HepG2 (cell line): ENCODE measurements around the gene RBL1. TPM values are rescaled to one million over a fixed set of nuclear protein-coding genes. Genes with fewer than 3 reads are reported as not detected.

Source experiments
- ARNT2 ChIP-seq: sonication (generic); formaldehyde crosslinking; IDR thresholded peaks from 2 replicates; pipeline ENCODE4 v1.8.0; 2022; ENCODE audit warnings: mild to moderate bottlenecking, low read depth, missing genetic modification reagents, moderate library complexity
- JUND ChIP-seq: sonication (generic); formaldehyde crosslinking; IDR thresholded peaks from 2 replicates; pipeline ENCODE4 v1.8.0; 2022; ENCODE audit warnings: mild to moderate bottlenecking, missing genetic modification reagents
- KLF15 ChIP-seq: sonication (generic); formaldehyde crosslinking; IDR thresholded peaks from 2 replicates; pipeline ENCODE4 v1.8.1; 2023; ENCODE audit warnings: borderline replicate concordance, mild to moderate bottlenecking, inconsistent platforms, missing genetic modification reagents, mixed read lengths
- RNF2 ChIP-seq: fragments of 450-650 bp; conservative IDR thresholded peaks from 2 replicates; pipeline ENCODE4 v1.6.1; 2016; ENCODE audit warnings: low read depth
- STAG1 ChIP-seq: sonication (generic); formaldehyde crosslinking; IDR thresholded peaks from 2 replicates; pipeline ENCODE4 v1.4.0; 2020; ENCODE audit warnings: missing genetic modification reagents
- TOE1 ChIP-seq: sonication (generic); formaldehyde crosslinking; IDR thresholded peaks from 2 replicates; pipeline ENCODE4 v1.4.0; 2020; ENCODE audit warnings: mild to moderate bottlenecking, missing genetic modification reagents
- ZC3H13 ChIP-seq: sonication (generic); formaldehyde crosslinking; IDR thresholded peaks from 2 replicates; pipeline ENCODE4 v1.8.1; 2023; ENCODE audit warnings: mild to moderate bottlenecking, missing genetic modification reagents, moderate library complexity
- ZEB1 ChIP-seq: IDR thresholded peaks from 2 replicates; pipeline ENCODE4 v1.6.1; 2012; ENCODE audit warnings: mild to moderate bottlenecking, low read depth, inconsistent platforms; ENCODE audit not compliant: insufficient replicate concordance
- ZMYM4 ChIP-seq: sonication (generic); formaldehyde crosslinking; IDR thresholded peaks from 2 replicates; pipeline ENCODE4 v1.8.1; 2023; ENCODE audit warnings: mild to moderate bottlenecking, missing genetic modification reagents
- ZNF138 ChIP-seq: sonication (generic); formaldehyde crosslinking; IDR thresholded peaks from 2 replicates; pipeline ENCODE4 v1.5.0; 2020; ENCODE audit warnings: mild to moderate bottlenecking, low read depth, missing genetic modification reagents
- ZNF256 ChIP-seq: sonication (generic); formaldehyde crosslinking; conservative IDR thresholded peaks from 2 replicates; pipeline ENCODE4 v1.4.0; 2020; ENCODE audit warnings: missing genetic modification reagents
- ZNF317 ChIP-seq: sonication (generic); formaldehyde crosslinking; IDR thresholded peaks from 2 replicates; pipeline ENCODE4 v1.5.0; 2020; ENCODE audit warnings: mild to moderate bottlenecking, missing genetic modification reagents
- ZNF672 ChIP-seq: sonication (generic); formaldehyde crosslinking; IDR thresholded peaks from 2 replicates; pipeline ENCODE4 v1.8.1; 2022; ENCODE audit warnings: missing genetic modification reagents
- ZNF724P ChIP-seq: sonication (generic); formaldehyde crosslinking; IDR thresholded peaks from 2 replicates; pipeline ENCODE4 v1.8.0; 2022; ENCODE audit warnings: missing genetic modification reagents, borderline replicate concordance
- ZNF747 ChIP-seq: sonication (generic); formaldehyde crosslinking; IDR thresholded peaks from 2 replicates; pipeline ENCODE4 v1.8.1; 2023; ENCODE audit warnings: missing genetic modification reagents, mild to moderate bottlenecking, borderline replicate concordance
- ZNF761 ChIP-seq: sonication (generic); formaldehyde crosslinking; conservative IDR thresholded peaks from 2 replicates; pipeline ENCODE4 v1.4.0; 2020; ENCODE audit warnings: mild to moderate bottlenecking, missing genetic modification reagents
- ZNF780A ChIP-seq: sonication (generic); formaldehyde crosslinking; IDR thresholded peaks from 2 replicates; pipeline ENCODE4 v1.8.0; 2022; ENCODE audit warnings: mild to moderate bottlenecking, missing genetic modification reagents, moderate library complexity
- ZNF883 ChIP-seq: sonication (generic); formaldehyde crosslinking; IDR thresholded peaks from 2 replicates; pipeline ENCODE4 v1.5.1; 2020; ENCODE audit warnings: mild to moderate bottlenecking, missing genetic modification reagents; ENCODE audit errors: not compliant biosample characterization
- polyA plus RNA-seq, 8 experiments: library from polyadenylated mRNA; depleted of rRNA in 3 of 8; stranded (reverse) in 7 of 8; unstranded in 1 of 8; fragments of >200 nt; fragmentation: Illumina TruSeq in 4 of 8; extraction: Trizol in 4 of 8; gene quantifications; 2 replicates each; pipeline versions ENCODE4 v1.2.1 to v1.2.3, GENCODE V29; 2011 to 2016; ENCODE audit warnings: low read depth in 4 of 8, missing spikeins in 1 of 8, mixed read lengths in 1 of 8; ENCODE audit not compliant: insufficient read depth in 1 of 8
- total RNA-seq, 5 experiments: library from RNA; depleted of rRNA; stranded (reverse); fragments of >200 nt; fragmentation: Illumina TruSeq; extraction: Trizol; gene quantifications; 2 replicates each; pipeline ENCODE4 v1.2.3, GENCODE V29; 2016; ENCODE audit warnings: low read depth in 1 of 5
- TF ChIP-seq, protein P1 (sequence below): fragments of 450-650 bp; IDR thresholded peaks from 2 replicates; pipeline ENCODE4 v1.6.1; 2017
- TF ChIP-seq, protein P2 (sequence below): sonication (generic); formaldehyde crosslinking; IDR thresholded peaks from 2 replicates; pipeline ENCODE4 v1.5.1; 2020; ENCODE audit warnings: missing genetic modification reagents, mild to moderate bottlenecking, borderline replicate concordance
- TF ChIP-seq, protein P3 (sequence below): IDR thresholded peaks from 2 replicates; pipeline ENCODE4 v1.6.1; 2016
- TF ChIP-seq, protein P4 (sequence below): sonication (generic); formaldehyde crosslinking; IDR thresholded peaks from 2 replicates; pipeline ENCODE4 v1.5.0; 2020; ENCODE audit warnings: mild to moderate bottlenecking, low read depth, missing genetic modification reagents, borderline replicate concordance

Gene RBL1
- total and polyA plus RNA-seq, 2 of the 13 experiments (the other 11 are each of a cell fraction or from before 2014, with no cell fraction given) = 6.0 to 27.5 TPM

DNA sequence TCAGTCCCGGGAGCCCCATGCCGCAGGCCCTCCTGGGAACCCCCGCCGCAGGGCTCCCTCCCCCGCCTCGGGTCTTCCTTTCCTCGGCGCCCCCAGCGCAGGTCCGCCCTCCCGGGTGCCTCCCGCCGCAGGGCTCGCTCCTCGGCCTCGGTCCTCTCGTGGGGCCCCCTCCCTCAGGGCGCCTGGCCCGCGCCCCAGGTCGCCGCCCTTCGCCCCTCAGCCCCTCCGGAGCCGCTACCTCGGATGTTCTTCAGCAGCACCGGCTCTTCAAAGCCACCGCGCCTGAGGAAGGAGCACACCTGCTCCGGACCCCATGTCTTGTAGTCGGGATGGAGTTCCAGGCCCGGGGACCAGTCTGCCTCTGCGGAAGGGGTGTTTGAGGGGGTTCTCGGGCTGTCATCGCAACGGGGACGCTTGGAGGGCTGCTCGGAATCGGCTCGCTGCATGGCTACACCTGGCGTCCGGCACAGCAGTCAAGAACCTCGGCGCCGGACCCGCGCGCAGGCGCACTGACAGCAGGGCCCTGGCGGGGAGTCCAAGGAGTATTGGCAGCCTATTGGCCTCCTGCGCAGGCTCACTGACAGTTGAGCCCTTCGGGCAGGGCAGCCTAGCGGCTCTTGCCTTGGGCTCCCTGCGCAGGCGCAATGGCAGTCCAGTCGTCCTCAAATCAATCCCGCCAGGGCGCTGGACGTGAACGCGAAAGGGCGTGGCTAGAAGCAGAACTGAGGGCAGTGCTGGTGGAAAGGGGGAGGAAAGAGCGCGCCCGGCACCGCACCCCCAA, 144.4 kb downstream of the RBL1 start, which contains the start of gene SAMHD1 (continued):
- TF ChIP-seq, protein P1, sequence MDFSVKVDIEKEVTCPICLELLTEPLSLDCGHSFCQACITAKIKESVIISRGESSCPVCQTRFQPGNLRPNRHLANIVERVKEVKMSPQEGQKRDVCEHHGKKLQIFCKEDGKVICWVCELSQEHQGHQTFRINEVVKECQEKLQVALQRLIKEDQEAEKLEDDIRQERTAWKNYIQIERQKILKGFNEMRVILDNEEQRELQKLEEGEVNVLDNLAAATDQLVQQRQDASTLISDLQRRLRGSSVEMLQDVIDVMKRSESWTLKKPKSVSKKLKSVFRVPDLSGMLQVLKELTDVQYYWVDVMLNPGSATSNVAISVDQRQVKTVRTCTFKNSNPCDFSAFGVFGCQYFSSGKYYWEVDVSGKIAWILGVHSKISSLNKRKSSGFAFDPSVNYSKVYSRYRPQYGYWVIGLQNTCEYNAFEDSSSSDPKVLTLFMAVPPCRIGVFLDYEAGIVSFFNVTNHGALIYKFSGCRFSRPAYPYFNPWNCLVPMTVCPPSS = no peak
- TF ChIP-seq, protein P2, sequence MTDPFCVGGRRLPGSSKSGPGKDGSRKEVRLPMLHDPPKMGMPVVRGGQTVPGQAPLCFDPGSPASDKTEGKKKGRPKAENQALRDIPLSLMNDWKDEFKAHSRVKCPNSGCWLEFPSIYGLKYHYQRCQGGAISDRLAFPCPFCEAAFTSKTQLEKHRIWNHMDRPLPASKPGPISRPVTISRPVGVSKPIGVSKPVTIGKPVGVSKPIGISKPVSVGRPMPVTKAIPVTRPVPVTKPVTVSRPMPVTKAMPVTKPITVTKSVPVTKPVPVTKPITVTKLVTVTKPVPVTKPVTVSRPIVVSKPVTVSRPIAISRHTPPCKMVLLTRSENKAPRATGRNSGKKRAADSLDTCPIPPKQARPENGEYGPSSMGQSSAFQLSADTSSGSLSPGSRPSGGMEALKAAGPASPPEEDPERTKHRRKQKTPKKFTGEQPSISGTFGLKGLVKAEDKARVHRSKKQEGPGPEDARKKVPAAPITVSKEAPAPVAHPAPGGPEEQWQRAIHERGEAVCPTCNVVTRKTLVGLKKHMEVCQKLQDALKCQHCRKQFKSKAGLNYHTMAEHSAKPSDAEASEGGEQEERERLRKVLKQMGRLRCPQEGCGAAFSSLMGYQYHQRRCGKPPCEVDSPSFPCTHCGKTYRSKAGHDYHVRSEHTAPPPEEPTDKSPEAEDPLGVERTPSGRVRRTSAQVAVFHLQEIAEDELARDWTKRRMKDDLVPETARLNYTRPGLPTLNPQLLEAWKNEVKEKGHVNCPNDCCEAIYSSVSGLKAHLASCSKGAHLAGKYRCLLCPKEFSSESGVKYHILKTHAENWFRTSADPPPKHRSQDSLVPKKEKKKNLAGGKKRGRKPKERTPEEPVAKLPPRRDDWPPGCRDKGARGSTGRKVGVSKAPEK = no peak
- peak; percentile 84 for TF ChIP-seq ZC3H13
- peak; percentile 64; the same call in 1 of the 2 replicates for TF ChIP-seq ZNF724P (CRISPR knock-in tag)
- TF ChIP-seq ZMYM4 (CRISPR knock-in tag) = peak; percentile 71
- no peak; the same call in 1 of the 2 replicates for TF ChIP-seq KLF15 (CRISPR knock-in tag)
- TF ChIP-seq ZNF672 (CRISPR knock-in tag) = no peak
- TF ChIP-seq ZNF761 (CRISPR knock-in tag) = peak; percentile 97
- no peak for TF ChIP-seq TOE1 (CRISPR knock-in tag)
- 0 out of 2 replicates have a peak, but pooled peaks have one; percentile 50 for TF ChIP-seq RNF2
- peak; percentile 92 for TF ChIP-seq ZNF747 (CRISPR knock-in tag)
- TF ChIP-seq JUND (CRISPR knock-in tag) = 0 out of 2 replicates have a peak, but pooled peaks have one; percentile 67
- no peak for TF ChIP-seq ZEB1
- TF ChIP-seq STAG1 = no peak
- TF ChIP-seq ARNT2 (CRISPR knock-in tag) = no peak; the same call in 1 of the 2 replicates
- TF ChIP-seq ZNF317 = peak; percentile 87; the same call in 1 of the 2 replicates
- 0 out of 2 replicates have a peak, but pooled peaks have one; percentile 62 for TF ChIP-seq ZNF780A (CRISPR knock-in tag)
- TF ChIP-seq ZNF256 (CRISPR knock-in tag) = peak; percentile 59; the same call in 1 of the 2 replicates
- TF ChIP-seq ZNF883 (CRISPR knock-in tag) = peak; percentile 87
- TF ChIP-seq, protein P3, sequence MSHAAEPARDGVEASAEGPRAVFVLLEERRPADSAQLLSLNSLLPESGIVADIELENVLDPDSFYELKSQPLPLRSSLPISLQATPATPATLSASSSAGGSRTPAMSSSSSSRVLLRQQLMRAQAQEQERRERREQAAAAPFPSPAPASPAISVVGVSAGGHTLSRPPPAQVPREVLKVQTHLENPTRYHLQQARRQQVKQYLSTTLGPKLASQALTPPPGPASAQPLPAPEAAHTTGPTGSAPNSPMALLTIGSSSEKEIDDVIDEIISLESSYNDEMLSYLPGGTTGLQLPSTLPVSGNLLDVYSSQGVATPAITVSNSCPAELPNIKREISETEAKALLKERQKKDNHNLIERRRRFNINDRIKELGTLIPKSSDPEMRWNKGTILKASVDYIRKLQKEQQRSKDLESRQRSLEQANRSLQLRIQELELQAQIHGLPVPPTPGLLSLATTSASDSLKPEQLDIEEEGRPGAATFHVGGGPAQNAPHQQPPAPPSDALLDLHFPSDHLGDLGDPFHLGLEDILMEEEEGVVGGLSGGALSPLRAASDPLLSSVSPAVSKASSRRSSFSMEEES (CRISPR knock-in tag) = no peak
- TF ChIP-seq ZNF138 (CRISPR knock-in tag) = no peak; the same call in 1 of the 2 replicates
- TF ChIP-seq, protein P4, sequence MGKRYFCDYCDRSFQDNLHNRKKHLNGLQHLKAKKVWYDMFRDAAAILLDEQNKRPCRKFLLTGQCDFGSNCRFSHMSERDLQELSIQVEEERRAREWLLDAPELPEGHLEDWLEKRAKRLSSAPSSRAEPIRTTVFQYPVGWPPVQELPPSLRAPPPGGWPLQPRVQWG (CRISPR knock-in tag) = no peak
